Measurements from ENCODE around the gene ARL6. TPM values are rescaled to one million over a fixed set of nuclear protein-coding genes. Genes with fewer than 3 reads are reported as not detected.
"Not testable (repeated sequence)": the region's sequence is repeated elsewhere in the genome, so short reads cannot be mapped to it uniquely, and the experiment has no call there.

The ARL6 gene
- total RNA-seq, 1 donor from 2014 or later = 4.5 TPM

DNA sequence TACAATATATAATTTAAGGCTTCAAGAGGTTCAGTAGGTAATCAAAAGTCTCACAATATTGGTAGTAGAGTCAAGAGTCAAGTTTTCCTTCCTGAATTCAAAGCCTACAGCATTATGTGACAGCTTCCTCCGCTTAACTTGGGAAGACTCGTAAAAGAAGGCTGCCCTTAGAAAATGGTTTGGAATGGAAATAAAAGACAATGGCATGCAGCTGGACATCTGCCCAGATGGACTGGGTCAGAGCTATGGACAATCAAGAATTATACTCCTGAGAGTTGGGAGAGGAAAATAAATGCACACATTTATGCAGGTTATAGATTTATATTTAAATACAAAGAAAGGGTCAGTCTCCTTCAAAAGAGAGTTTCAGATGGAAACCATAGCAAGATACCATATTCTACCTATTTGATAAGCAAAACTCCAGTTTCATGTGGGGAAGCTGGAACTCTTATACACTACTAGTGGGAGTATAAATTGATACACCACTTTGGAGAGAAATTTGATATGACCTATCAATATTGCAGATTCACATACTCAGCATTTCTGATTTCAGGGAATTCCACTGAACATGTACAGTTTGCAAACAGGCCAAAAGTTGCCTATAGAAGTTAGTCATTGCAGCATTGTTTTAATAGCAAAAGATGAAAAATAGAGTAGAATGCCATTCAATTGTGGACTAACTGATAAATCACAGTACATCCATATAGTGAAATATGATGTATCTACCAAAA, 63.3 kb downstream of the ARL6 start:
- Mint-ChIP-seq H3K4me1 (ENCODE audit: low read depth) (peaks cover 19% of the 10 kb centered on the region), H3K4me3 (ENCODE audit: unreplicated experiment) (no peak overlapping the region), H3K27me3 (ENCODE audit: low read depth) (no peaks in the 10 kb centered on the region), H3K36me3 (ENCODE audit: low read depth) (peaks cover 3% of the 10 kb centered on the region), H3K9me3 (ENCODE audit: low read depth) (peaks cover 5% of the 10 kb centered on the region), H3K27ac (ENCODE audit: unreplicated experiment) (no peak overlapping the region)
- no peak for DNase-seq (ENCODE audit: low spot score)
- TF ChIP-seq, protein P1, sequence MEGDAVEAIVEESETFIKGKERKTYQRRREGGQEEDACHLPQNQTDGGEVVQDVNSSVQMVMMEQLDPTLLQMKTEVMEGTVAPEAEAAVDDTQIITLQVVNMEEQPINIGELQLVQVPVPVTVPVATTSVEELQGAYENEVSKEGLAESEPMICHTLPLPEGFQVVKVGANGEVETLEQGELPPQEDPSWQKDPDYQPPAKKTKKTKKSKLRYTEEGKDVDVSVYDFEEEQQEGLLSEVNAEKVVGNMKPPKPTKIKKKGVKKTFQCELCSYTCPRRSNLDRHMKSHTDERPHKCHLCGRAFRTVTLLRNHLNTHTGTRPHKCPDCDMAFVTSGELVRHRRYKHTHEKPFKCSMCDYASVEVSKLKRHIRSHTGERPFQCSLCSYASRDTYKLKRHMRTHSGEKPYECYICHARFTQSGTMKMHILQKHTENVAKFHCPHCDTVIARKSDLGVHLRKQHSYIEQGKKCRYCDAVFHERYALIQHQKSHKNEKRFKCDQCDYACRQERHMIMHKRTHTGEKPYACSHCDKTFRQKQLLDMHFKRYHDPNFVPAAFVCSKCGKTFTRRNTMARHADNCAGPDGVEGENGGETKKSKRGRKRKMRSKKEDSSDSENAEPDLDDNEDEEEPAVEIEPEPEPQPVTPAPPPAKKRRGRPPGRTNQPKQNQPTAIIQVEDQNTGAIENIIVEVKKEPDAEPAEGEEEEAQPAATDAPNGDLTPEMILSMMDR (IDR thresholded peaks at IDR 0.05) = no peak

DNA sequence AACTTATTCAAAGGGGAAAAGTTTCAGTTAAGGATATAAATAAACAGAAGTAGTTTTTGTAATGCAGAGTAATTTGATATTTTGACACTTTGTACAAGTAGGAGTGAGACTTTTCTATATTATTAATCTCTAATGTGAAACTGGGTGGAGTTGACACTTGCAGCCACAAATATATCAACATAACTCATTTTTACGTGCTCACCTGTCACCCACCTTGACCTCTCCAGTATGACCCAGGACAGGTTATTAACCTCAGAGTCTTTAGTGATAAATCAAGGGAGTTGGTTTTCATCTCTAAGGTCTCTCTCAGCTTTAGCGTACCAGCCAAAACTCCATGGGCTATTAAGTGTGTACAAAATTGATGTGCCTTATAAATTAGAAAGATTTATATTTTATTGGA, 64.6 kb downstream of the ARL6 start:
- H3K27ac Mint-ChIP-seq (ENCODE audit: unreplicated experiment) = no peak overlapping the region
- no peak for DNase-seq (ENCODE audit: low spot score)
- H3K4me3 Mint-ChIP-seq (ENCODE audit: unreplicated experiment) = no peak overlapping the region
- H3K4me1 Mint-ChIP-seq (ENCODE audit: low read depth) = peaks cover 6% of the 10 kb centered on the region
- peaks cover 5% of the 10 kb centered on the region for H3K9me3 Mint-ChIP-seq (ENCODE audit: low read depth)
- TF ChIP-seq, protein P1 (IDR thresholded peaks at IDR 0.05) = no peak
- H3K36me3 Mint-ChIP-seq (ENCODE audit: low read depth) = peaks cover 3% of the 10 kb centered on the region
- no peaks in the 10 kb centered on the region for H3K27me3 Mint-ChIP-seq (ENCODE audit: low read depth)

DNA sequence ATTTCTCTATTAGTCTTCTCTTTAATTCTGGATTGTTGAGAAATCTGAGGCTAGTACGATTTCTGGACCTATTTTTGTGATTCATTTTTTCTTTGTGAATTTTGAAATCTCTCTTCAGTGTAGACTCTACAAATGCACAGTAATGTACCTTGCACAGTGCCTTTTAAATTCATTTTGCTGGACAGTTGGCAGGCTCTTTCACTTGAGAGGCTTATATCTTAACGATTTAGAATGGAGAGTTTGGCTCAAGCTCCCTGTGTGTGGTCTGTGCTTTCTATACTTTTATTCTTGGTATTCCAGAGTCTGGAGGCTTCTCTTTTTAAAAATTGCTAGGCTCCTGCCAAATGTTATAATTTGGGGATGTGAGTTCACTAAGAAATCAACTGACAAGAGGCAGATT, 66.1 kb downstream of the ARL6 start:
- TF ChIP-seq, protein P1 (IDR thresholded peaks at IDR 0.05) = no peak
- H3K4me3 Mint-ChIP-seq (ENCODE audit: unreplicated experiment) = no peak overlapping the region
- peaks cover 5% of the 10 kb centered on the region for H3K9me3 Mint-ChIP-seq (ENCODE audit: low read depth)
- no peak for DNase-seq (ENCODE audit: low spot score)
- H3K27me3 Mint-ChIP-seq (ENCODE audit: low read depth) = no peaks in the 10 kb centered on the region
- peaks cover 4% of the 10 kb centered on the region for H3K4me1 Mint-ChIP-seq (ENCODE audit: low read depth)
- no peak overlapping the region for H3K27ac Mint-ChIP-seq (ENCODE audit: unreplicated experiment)
- peaks cover 3% of the 10 kb centered on the region for H3K36me3 Mint-ChIP-seq (ENCODE audit: low read depth)

DNA sequence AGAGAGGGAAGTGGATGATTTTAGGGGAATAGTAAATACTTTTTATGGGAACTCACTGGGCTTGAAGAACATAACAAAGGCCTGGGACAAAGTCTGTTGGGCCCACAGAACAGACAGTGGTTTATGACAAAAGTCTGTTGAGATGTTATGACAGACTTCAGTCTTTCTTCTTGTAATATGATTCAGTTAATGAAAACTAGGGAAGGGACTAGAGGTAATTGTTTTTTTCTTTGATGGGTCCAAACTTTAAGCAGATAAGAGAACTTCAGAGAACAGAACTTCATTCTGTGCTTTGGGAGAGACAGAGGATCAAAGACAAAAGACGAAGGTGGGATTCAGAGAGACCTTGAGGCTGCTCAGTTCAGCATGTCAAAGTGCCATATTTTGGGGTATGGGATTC, 66.6 kb downstream of the ARL6 start:
- Mint-ChIP-seq H3K9me3 (ENCODE audit: low read depth) (peaks cover 5% of the 10 kb centered on the region), H3K27me3 (ENCODE audit: low read depth) (no peaks in the 10 kb centered on the region), H3K4me1 (ENCODE audit: low read depth) (peaks cover 4% of the 10 kb centered on the region), H3K4me3 (ENCODE audit: unreplicated experiment) (no peak overlapping the region), H3K36me3 (ENCODE audit: low read depth) (peaks cover 3% of the 10 kb centered on the region), H3K27ac (ENCODE audit: unreplicated experiment) (no peak overlapping the region)
- TF ChIP-seq, protein P1 (IDR thresholded peaks at IDR 0.05) = no peak
- DNase-seq (ENCODE audit: low spot score) = no peak

DNA sequence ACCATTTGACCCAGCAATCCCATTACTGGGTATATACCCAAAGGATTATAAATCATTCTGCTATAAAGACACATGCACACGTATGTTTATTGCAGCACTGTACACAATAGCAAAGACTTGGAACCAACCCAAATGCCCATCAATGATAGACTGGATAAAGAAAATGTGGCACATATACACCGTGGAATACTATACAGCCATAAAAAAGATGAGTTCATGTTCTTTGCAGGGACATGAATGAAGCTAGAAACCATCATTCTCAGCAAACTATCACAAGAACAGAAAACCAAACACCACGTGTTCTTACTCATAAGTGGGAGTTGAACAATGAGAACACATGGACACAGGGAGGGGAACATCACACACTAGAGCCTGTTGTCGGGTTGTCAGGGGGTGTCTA, 68.6 kb downstream of the ARL6 start:
- not testable (repeated sequence) for H3K4me3 Mint-ChIP-seq (ENCODE audit: unreplicated experiment); DNase-seq (ENCODE audit: low spot score); H3K9me3 Mint-ChIP-seq (ENCODE audit: low read depth); H3K36me3 Mint-ChIP-seq (ENCODE audit: low read depth); H3K4me1 Mint-ChIP-seq (ENCODE audit: low read depth); H3K27me3 Mint-ChIP-seq (ENCODE audit: low read depth); H3K27ac Mint-ChIP-seq (ENCODE audit: unreplicated experiment)

DNA sequence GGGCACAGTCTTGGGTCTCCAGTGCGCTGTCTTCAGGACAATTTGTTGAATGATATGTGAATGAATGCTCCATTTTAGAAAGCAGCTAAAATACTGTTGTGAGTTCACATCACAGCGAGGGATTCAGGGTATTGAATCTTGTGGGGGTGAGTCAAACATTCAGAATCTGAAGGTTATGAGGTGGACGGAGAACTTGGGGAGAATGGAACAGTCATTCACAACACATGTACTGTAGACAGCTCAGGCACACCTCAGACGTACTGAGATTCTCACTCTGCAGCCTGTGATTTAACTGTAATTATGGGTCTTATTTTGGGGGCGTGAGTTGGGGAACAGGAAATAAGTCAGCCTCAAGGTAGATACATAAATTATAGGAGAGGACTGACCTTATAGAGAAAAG, 71.2 kb downstream of the ARL6 start:
- no peak overlapping the region for H3K27ac Mint-ChIP-seq (ENCODE audit: unreplicated experiment)
- H3K36me3 Mint-ChIP-seq (ENCODE audit: low read depth) = peaks cover 2% of the 10 kb centered on the region
- peaks cover 5% of the 10 kb centered on the region for H3K9me3 Mint-ChIP-seq (ENCODE audit: low read depth)
- H3K4me3 Mint-ChIP-seq (ENCODE audit: unreplicated experiment) = no peak overlapping the region
- H3K27me3 Mint-ChIP-seq (ENCODE audit: low read depth) = no peaks in the 10 kb centered on the region
- TF ChIP-seq, protein P1 (IDR thresholded peaks at IDR 0.05) = no peak
- DNase-seq (ENCODE audit: low spot score) = no peak
- H3K4me1 Mint-ChIP-seq (ENCODE audit: low read depth) = peaks cover 9% of the 10 kb centered on the region

Measured in chondrocyte (in vitro differentiated cells).